Activated T-cell treated with anti-CD3 and anti-CD28 coated beads, Interleukin-2, amount 50 U/mL, for 48 hours (primary cell): ENCODE data around the gene KIAA1958.

ENCODE experiments used
- DNase-seq, 2 experiments: peaks; one replicate each; pipeline ENCODE4 v3.0.0-alpha.2; 2020

Gene KIAA1958, protein sequence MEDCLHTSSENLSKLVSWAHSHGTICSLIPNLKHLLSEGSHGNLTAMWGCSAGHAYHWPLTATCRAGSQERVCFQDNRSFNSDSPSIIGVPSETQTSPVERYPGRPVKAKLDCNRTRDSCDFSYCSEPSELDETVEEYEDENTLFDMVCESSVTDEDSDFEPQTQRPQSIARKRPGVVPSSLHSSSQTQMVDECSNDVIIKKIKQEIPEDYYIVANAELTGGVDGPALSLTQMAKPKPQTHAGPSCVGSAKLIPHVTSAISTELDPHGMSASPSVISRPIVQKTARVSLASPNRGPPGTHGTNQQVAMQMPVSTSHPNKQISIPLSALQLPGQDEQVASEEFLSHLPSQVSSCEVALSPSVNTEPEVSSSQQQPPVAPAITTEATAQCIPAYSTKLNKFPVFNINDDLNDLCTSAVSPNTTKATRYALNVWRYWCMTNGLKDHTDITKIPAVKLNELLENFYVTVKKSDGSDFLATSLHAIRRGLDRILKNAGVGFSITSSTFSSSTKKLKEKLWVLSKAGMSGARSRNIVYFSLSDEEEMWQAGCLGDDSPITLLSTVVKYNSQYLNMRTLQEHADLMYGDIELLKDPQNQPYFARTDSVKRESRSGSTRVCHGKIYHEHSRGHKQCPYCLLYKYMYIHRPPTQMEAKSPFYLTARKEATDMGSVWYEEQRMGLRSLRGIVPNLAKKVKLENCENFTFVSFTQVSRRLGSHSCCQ

DNA sequence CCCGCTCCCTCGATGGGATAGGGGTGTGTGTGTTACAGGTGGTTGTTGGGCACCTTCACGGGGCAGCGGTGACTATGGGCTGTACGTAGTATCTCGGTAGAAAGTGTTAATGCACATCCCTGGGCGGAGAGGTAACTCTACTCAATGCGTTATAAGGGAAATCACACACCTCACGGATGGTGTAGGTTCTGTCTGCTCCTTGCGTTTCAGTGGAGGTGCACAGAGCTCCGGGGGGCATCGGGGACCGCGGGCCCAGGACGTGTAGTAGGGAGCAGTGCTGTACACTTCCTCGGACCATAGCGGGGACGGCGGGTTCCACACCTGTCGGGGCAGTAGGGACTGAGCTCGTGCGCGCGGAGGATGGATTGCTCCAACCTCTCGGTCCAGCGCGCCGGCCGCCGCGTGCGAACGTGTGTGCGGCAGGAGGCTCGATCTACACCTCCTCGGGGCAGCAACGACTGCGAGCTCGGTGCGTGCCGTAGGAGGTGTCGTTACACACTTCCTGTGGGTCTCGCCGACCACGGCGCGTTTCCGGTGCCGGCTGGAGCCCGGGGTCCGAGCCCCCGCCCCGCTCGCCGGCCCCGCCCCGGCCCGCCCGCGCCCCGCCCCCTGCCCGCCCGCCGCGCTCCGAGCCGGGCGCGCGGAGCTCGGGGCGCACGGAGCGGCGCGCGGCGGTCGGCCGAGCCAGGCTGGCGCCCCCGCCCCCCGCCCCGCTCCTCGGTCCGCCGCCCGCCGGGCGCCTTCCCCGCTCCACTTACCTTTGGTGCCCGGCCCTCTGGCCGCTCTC is at the start of gene KIAA1958:
KIAA1958 (plus strand) TSS at position 607 of the 787 bp plus-strand sequence. CDS start 87,254 bp downstream, outside the sequence.
- DNase-seq = peak; percentile 87 to 90

DNA sequence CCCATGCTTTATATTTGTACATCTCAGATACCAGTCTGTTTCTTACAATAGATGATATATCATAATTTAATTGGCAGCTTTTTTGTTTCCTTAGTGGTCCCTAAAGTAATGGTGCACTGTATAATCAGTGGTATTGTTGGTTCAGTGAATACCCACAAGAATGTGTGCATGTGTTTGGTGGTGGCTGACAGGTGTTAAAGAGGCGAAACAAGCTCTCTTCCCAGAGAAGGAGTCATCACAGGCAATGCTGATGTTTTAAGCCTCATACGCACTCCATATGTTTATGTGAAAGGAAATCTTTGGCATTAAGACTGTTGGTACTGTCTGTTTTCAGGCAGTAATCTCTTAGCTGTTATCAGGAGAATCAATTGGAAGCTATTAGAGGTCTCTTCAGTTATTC is 49.2 kb upstream of the KIAA1958 start:
- DNase-seq = no peak

DNA sequence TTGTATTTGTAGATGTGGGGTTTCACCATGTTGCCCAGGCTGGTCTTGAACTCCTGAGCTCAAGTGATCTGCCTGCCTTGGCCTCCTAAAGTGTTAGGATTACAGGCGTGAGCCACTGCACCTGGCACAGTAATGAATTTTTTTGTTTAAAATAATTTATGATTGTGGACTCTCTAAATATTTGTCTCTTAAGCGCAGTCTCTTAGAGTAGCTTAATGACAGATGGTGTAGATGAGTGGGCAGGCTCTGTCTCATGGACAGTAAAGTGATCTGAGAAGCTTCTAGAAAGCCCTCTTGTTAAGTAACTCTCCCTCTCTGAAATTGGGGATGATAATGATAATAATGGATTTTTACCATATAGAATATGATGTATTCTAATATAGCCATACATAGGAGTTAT is 47.5 kb upstream of the KIAA1958 start:
- DNase-seq = no peak

DNA sequence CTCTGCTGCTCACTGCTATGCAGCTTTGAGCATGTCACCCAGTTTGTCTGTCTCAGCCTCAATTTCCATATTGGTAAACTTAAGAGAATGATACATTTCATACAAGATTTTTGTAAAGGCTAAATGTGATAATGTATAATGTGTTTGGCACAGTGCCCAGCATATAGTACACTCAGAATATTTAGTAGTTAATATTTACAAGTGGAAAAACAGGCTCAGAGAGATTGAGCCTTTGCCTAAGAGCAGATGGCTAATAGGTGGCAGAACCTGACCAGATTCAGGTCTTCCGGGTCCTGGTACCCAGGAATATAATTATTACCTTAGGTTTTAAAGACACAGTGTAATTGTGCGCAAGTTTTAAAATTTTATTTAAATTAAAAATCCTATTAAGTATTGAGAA is 46.8 kb upstream of the KIAA1958 start:
- DNase-seq = no peak

DNA sequence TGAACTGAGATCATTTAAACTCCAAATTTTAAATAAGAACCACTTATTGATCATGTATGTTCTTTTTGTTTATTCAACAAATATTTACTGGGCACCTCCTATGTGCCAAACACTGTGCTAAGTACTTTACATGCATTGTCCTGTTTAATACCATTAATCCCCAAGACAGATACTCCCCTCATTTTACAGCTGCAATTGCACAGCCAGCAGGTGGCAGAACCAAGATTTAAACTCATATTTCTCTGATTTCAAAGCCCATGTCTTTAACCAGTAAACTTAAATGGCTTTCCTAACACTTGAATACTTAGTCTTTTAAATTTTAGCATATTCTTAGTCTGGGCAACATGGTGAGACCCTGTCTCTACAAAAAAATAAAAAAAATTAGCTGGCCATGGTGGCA is 43.4 kb upstream of the KIAA1958 start:
- no peak for DNase-seq

DNA sequence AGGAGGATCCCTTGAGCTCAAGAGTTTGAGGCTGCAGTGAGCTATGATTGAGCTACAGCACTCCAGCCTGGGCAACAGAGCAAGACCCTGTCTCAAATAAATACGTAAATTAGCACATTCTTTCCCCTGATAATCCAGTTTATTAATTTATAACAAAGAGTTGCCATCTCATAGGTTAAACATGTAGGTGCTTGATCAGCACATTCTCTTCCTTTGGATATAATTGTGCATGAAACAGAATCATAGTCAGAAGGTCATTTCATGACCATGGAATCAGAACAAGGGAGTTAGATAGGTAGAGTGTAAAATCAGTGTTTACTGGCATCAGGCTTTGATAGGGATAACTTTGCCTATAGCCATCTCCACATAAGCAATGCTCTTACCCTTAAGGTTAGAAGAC is 43.0 kb upstream of the KIAA1958 start:
- DNase-seq = no peak

DNA sequence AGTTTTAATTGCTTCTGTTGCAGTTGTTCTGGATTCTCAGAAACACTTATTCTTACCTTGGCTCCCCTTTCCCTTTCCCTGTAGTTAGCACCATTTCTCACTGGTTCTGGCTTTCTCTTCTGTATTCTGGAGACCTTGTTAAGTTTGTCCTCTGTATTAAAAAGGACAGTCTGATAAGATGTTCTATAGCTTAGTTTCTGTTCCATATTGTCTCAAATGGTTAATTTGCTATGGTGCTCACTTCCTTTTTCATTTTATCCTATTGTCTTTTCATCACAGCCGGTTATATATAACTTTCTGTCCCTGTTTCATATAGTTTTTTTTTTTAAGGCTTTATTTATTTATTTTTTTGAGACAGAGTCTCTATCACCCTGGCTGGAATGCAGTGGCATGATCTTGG is 41.4 kb upstream of the KIAA1958 start:
- no peak for DNase-seq

DNA sequence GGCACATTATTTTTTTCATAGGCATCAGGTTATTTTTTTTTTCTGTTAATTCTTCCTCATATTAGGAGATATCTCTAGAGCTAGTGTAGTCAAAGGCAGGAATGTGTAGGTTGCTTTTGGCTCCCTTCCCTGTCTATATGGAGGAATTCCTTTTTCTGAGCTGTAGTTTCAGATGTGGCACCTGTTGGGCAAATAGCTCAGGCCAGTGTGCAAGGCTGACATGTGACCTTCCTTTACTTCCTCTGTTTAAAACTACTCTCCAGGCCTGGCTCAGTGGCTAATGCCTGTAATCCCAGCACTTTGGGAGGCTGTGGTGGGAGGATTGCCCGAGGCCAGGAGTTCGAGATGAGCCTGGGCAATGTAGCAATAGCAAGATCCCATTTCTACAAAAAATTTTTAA is 40.5 kb upstream of the KIAA1958 start:
- DNase-seq = no peak

DNA sequence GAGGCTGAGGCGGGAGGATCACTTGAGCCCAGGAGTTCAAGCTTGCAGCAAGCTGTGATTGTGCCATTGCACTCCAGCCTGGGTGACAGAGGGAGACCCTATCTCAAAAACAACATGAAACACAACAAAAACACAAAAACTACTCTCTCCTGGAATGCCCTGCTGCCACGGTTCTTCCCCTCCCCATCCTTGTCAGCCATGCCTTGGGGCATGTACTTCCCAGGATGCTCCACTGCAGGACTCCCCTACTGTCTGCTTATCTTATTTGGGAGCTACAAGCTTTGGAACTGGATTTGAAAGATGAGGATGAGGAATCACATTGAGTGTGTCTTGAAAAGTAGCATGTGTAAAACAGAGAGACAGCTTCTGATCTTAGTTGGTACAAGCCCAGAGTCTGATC is 40.1 kb upstream of the KIAA1958 start:
- no peak for DNase-seq

DNA sequence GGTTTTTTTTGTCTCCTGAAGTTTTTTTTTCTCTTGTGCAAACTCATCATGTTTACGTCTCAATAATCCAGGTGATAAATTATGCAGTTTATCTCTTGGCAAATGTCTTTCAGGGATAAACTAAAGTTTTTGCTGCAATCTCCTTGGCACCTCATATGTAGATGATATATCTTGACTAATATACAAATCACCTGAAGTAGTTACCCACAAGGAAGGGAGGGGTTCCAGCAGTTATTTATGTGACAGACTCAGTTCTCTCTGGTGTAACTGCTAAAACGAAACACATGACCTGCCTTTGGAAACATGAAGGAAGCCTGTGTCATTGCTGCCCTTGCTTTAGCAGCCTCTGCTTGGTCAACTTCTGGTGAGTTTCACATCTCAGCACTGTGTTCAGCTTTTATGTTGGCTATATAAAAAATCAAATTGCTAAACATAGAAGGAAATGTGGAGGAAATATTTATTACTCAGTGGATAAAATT is 39.3 kb upstream of the KIAA1958 start:
- no peak for DNase-seq

DNA sequence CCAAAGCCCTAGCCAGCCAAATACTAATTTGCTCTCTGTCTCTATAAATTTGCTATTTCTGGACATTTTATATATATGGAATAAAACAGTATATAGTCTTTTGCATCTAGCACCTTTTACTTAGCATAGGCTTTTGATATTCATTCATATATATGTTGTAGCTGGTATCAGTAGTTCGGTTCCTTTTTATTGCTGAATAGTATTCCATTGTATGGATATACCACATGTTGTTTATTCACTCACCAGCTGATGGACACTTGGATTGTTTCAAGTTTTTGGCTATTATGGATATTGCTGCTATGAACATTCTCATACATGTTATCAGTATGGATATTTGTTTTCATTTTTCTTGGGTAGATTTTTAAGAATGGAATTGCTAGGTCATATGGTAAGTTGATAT is 23.8 kb upstream of the KIAA1958 start:
- DNase-seq = no peak

DNA sequence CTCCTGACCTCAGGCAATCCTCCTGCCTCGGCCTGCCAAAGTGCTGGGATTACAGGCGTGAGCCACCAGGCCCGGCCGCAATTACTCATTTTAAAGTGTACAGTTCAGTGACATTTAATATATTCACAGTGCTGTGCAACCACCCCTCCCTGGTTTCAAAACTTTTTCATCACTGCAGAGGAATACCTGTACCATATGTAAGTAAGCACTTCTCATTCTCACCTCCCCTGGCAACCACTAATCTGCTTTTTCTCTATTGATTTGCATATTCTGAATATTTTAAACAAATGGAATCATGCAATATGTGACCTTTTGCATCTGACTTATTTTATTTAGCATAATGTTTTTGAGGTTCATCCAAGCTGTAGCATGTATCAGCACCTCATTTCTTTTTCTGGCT is 21.3 kb upstream of the KIAA1958 start:
- no peak for DNase-seq

DNA sequence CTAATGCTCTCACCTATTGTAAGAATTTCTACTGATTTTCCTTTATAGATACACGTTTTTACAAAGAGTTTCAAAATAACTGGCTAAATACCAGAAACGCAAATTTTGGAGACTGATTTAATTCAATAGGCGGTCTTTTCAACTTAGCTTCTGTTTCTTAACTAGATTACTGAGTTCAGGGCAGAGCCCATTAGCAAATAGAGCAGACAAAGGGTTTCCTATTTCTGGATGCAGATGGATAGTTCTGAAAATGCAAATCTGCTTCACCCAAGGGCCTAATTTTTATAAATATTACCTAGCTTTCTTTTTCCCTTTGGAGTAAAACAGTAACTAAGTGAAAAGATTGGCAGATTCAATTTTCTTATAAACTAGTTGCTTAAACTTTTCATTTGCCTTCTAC is 13.6 kb upstream of the KIAA1958 start:
- DNase-seq = no peak

DNA sequence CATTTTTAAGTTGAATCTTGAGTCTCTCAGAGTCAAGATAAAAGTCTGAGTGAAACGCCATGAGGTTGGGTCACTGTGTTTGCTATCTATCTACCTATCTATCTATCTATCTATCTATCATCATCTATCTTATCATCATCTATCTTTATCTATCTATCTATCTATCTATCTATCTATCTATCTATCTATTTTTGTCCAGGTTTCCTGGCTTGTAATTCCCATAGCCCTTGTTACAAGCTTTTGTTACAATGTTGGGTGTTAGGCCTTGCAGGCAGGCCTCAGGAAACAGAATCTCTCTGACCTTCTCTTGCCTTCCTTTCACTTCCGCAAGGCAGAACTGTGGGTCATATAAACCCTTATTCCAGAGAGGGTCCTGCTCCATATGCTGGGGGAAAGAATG is 12.6 kb upstream of the KIAA1958 start:
- no peak for DNase-seq

DNA sequence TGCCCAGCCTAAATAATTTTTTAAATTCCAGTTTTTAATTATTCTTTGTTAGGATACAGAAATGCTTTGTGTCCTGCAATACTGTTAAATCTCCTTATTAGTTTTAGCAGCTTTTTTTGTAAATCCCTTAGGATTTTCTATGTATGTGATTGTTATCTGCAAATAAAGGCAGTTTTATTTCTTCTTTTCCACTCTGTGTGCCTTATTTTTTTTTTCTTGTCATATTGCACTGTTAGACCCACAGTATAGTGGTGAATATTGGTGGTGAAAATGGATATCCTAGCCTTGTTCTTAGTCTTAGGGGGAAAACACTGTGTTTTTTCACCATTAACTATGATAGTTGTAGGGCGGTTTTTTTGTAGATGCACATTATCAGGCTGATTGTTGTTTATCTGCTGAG is 11.3 kb upstream of the KIAA1958 start:
- DNase-seq = no peak

DNA sequence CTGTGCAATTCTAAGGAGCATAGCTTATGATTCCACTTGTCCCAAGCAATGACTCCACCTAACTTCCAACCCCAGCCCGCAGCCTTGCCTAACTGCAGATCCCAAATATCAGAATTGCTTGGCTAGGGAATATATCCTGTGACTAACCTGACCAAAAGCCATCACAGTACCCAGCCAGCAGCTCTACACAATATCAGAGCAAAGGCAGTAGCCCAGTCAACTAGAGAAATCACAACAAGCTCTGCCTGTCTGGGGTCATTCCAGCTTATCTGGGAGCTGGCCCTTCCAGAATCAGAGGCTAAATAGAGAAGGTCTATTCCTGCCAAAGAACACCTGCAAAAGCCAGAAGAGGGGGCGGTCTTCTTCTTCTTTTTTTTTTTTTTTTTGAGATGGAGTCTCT is 9.3 kb upstream of the KIAA1958 start:
- no peak for DNase-seq

DNA sequence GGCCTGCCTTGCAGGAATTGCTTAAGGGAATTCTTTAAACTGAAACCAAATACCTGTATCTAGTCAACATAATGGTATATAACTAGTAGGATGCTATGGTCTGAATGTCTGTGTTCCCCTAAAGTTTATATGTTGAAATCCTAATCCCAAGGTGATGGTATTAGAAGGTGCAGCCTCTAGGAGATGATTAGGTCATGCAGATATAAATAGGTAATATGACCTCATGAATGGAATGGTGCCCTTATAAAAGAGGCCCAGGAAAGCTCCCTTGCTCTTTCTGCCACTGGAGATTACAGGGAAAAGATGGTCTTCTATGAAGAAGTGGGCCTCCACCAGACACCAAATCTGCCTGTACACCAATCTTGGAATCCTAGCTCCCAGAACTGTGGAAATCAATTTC is 7.4 kb upstream of the KIAA1958 start:
- DNase-seq = no peak

DNA sequence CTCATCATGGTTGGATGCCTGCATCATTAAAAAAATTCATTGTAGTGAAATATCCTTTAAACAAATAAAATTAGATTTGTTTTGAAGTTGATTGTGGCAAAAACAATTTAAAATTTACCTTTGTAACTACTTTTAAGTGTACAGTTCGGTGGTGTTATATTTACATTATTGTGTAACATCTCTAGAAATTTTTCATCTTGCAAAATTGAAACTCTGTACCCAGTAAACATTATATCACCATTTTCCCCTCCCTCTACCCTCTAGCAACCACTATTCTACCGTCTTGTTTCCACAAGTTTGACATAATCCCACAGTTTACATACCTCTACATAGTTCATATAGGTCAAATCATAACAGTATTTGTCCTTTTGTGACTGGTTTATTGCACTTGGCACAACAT is 2.0 kb upstream of the KIAA1958 start:
- DNase-seq = no peak

DNA sequence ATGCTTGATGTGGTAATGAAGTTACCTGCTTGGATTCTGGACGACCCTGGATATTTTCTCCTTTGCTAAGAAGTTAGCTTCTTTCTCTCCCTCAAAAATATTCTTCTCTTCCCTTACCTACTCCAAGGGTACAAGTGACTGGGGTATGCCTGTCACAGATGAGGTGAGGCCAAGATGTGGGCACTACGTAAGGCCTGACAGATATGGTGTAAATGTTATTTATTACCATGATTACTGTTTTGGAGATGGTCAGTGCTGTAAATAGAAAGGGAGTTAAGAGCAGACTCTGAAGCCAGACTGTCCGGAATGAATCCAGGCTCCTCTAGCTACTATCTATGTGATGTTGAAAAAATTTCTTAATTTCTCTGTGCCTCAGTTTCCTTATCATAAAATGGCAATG is 1.1 kb upstream of the KIAA1958 start:
- no peak for DNase-seq

DNA sequence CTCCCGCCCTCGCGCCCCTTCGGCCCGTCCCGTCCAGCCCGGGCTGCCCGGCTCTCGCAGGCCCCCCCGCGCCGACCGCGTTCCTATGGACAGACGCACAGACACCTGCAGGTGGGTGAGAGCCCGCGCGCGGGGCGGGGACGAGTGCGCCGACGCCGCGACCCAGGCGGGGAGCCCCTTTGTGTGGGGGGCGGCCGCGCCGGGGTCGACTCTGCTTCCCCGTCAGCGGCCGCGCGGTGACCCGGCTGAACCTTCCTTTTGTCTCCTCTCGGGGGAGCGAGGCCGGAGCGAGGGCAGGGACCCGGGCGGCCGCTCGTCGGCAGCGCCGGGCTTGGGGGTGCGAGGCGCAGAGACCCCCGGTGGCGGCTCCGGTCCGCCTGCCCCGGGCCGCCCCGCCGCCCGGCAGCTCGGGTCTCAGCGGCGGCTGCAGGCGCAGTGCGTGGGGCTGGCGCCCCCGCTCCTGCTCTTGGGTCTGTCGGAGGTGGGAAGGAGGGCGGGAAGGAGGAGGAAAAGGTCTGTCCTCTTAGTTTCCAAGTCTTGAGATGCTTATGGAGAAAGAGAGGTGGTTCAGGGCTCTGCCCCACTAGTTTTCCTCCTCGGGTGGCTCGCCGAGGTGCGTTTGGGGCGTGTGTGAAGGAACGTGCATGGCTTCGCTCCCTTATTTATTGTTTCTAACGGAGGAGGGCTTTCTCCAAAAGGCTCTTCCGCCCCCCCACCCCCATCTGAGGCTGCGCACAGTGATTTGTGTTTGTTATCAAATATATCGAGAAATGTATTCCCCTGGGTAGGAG is 576 bp downstream of the KIAA1958 start:
- DNase-seq = peak; percentile 68 to 69

DNA sequence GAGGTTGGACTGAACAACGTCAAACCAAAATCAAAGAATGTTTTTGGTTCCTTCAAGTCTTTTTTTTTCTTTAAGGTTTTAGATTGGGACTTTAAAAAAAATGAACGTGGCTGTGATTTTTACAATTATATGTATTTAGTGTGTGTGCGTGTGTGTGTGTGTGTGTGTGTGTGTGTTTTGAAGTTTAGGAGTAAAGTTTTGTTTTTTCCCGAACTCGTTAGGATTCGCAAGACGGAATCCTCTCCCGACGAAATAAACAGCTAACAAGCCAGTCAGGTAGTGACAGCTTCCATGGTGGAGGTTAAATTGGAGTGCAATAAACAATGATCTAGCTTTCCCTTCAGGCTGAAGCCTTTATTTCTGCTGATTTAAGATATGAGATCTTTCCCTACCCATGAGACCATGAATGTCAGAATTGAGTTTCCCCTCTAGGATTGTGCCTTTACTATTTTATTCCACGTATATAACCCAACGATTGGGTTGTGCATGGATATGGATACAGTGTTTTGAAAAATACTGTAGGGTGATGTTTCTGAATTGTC is 1.2 kb downstream of the KIAA1958 start:
- no peak for DNase-seq

DNA sequence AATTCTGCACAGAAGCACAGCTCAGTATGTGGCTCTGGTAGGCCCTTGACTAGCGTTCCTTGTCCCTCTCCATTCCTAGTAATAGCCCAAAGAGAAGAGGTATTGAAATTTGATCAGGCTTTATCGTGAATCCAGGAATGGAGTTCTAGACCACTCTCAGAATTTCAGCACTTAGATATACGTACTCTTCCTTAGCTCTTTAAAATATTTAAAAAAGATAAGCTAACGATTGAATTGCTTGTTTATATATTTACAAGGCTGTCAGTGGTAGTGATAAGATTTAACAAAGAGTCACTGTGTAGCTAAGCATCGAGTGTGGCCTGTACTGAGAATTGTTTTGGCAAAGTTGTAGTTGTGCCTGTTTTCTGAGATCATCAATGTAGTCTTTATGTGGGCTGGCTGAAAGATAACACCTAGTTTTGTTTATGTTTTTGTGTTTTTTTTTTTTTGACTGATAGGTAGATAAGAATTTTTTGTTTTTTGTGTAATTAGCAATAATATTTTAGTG is 2.5 kb downstream of the KIAA1958 start:
- no peak for DNase-seq
